ENCODE results near the gene TENT4B.

TENT4B gene

DNA sequence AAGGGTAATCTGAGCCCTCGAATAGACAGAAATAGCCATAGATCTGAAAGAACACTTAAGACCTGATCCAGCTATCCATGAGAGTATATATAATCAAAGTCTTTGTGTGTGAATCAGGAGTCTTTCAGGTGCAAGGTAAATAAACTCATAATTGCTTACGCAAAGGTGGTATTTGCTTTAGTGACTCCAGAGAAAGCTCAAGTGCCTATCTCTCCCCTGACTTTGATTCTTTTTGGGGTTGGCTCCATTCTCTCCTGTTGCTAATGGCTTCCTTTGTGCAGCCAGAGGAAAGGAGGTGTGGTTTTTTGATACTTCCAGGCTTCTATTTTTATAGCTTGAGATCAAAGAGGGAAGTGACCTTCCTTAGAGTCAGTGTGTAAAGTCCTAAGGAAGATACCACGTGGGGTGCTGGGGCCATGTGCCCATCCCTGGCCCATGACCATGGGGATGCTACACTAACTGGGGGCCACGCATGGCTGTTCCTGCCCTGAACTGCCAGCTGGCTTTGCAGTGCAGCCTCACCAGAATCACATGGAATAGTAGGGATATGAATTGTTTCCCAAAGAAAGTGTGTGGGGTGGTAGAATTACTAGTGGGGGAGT is 45.8 kb downstream of the TENT4B start:
- no peak for DNase-seq

DNA sequence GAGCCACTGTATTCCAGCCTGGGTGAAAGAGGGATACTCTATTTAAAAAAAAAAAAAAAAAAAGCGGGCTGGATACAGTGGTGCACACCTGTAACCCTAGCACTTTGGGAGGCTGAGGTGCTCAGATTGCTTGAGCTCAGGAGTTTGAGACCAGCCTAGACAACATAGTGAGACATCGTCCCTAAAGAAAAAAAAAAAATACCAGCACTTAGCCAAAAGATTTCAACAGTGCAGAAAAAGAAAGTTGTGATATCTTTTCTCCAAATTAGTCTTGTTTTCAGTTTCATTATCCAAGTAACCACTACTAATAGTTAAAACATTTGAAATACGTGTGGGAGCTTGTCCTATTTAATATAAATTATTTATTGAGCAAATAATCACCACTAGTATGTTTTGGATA is 48.7 kb downstream of the TENT4B start:
- no peak for DNase-seq

DNA sequence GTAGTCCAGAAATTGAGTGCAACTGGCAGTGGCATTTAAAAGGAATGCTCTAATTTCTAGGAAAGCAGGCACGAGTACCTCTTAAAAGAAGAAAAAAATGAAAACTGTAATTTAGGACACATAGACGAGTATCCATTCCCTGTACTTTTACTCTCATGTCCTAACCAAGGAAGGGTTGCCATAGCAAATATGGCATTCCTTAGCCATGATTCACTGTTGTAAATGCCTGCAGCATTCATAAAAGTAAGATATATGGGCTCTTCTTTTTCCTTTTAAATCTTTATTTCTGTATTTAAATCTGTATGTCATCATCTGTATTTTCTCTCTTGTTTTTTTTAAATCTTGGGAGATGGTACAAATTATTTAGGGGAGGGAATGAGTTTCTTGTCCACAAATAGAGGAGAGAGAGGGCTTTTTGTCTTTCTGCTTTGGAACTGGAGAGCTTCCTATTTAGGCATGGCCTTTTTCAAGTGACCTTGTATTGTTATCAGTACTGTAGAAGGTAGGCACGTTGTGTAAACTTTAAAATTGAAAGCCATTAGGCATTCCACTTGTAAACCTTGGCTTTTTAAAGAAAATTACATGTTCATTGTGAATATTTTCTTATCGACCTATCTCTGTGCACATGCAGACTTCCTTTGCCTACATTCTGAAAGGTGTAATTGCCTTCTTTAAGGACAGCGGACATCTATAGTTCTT is 50.0 kb downstream of the TENT4B start:
- DNase-seq, result no peak

DNA sequence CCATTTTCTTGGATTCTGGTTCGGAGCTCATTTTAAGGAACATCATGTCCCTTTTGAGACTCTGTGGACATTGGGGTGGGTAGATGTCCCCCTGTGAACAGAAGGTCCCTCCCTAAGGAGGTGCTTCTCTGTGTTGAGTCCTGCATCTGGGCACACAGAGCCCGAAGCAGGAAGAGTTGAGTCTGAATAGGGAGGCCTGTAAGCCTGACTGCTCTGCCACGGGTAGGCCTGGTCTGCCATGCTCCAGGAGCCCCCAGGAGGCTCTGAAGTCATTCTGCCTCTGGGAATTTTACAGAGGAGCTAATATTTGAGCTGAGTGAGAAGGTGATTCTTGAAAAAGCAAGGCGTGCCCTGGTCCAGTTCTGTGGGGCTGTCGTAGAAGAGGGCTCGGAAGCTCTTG is 50.6 kb downstream of the TENT4B start:
- no peak for DNase-seq

DNA sequence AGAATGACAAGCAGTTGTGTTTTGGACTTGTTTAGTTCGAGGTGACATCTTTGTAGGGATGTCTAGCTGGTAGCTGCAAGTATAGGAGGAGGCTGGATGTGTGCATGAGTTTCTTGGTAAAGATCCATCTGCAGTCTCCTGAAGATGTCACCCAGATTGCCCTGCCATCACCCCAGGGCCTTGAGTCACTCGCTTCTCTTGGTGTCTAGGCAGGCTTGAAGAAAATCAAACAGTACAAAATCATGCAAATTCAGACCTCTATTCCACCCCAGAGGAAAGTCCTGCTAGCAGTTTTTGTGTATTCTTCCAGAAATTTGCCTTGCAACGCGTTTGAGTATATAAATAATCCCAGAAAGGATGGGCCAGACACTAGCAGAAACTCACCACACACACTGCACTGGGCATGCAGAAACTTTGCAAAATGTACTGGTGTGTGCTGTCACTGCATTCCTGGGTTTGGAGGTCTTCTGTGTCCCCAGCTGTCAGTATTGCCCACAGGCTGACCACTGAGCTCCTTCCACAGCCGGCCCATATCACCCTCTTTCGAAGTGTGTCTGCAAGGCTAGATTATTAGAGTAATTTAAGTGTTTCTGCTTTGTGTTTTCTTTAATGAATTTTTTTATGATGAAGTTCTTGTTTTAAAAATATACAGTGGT is 51.5 kb downstream of the TENT4B start:
- no peak for DNase-seq

DNA sequence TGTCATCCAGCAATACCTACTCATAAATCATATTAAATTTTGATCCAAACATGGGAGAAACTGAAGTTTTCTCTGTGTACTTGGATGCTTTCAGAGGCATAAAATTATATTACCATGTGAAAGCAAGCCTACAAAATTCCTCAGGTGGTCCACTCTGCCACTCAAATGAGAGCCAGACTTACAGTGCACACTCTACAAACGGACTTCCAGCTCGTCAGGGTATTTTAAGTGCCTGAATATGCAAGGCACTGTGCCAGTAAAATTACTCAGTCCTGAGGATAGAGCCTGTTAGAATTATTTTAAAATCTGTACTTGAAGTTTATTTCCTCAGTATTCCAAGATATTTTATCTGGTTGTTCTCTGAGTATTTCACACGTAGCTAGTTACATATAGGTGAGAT is 54.5 kb downstream of the TENT4B start:
- no peak for DNase-seq

DNA sequence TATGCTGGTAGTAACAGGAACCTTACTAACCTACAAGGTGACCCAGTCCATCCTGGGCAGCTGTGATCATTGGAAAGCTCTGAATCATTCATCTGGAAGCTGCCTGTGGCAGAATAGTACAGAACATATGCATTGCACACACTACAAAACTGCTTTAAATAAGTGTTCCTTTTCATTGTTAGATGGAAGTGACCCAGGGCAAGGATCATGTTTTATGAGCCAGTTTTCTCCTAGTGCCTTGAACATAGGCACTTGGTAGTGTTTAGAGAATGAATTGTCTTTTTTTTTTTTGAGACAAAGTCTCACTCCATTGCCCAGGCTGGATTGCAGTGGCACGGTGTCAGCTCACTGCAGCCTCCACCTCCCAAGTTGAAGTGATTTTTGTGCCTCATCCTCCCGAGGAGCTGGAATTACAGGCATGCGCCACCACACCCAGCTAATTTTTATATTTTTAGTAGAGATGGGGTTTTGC is 55.4 kb downstream of the TENT4B start:
- no peak for DNase-seq

DNA sequence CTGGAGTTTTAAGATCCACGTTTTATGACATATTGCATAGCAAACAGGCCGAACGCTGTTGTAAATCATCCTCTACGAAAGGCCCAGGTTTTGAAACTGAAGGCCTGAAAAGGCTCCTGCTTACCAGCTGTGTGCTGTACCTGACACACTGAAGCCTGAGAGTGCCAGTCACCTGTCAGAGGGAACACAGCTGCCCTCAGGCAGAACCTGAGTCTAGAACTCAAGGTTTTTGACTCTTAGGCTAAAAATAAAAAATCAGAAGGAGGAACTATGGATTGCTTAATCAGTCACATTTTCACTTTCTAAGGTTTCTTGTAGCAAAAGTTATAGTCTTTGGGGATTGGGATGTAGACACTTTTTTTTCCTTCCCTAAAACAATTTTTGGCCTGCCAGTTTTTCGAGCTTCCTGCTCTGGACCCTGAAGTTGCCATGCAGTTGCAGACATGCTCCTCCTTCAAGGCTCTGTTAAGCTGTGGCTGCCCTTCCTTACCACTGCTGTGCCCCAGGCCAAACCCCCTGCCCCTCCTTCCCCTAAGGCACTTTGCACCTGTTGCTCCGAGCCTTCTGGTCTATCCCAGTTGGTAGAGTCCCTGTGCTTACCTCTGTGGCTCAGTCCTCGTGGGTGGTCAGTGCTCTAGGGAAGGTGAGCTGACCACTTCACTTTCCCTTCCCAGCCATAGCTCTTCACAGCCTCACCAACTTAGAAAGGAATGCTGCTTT is 56.6 kb downstream of the TENT4B start:
- DNase-seq, result no peak

DNA sequence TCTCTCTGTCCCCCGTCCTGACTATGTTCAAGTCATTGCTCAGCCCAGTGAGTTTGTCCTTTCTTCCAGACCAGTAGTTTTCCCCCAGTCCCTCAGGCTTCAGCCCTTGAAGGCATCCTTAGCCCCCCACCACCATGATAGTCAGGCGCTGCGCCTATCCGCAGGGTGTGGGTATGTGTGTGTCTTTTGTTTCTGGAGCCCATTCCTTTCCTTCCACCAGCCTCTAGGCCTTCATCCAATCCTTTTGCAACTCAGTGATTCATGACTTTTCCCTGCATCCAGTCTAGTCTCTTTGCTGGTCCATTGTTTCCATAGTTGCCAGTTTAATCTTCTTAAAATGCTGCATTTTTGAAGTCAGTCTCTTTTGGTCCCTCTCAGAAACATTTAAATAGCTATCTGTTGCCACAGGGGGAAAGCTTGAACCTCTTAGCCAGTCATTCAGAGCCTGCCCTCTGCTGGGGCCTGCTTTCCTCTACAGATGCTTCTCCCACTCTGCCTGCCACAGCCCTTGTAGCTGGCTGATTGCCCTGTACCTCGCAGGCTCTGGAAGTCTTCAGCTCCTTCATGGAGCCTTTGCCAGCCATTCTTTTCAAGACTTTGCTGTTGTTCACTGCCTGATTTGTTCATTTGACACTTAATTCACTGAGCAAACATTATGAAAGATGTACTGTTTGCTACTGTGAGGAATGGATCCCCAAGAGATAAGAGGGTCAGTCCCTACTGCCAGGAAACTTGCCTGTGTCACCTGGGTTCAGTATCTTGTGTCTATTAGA is 57.3 kb downstream of the TENT4B start:
- peak; percentile 72 for DNase-seq

DNA sequence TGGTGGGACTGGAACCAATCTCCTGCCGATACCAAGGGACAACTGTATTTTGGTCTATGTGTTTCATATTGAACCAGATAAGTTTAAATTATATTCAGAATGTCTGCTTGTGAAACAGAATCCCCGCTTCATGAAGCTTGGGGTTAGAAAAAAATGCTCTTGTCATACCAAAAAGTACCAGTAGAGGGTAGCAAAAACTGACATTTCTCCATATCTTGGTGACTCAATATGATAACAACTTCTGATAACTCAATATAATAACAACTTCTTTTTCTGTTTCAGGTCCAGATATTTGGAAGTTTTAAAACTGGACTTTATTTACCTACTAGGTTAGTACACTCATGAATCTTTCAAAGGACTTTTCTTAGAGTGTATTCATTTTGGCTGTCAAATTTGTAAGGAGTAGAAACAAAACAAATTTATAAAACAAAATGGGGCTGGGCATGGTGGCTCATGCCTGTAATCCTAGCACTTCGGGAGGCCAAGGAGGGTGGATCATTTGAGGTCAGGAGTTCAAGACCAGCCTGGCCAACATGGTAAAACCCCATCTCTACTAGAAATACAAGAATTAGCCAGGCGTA is 60.9 kb downstream of the TENT4B start:
- DNase-seq, result no peak

DNA sequence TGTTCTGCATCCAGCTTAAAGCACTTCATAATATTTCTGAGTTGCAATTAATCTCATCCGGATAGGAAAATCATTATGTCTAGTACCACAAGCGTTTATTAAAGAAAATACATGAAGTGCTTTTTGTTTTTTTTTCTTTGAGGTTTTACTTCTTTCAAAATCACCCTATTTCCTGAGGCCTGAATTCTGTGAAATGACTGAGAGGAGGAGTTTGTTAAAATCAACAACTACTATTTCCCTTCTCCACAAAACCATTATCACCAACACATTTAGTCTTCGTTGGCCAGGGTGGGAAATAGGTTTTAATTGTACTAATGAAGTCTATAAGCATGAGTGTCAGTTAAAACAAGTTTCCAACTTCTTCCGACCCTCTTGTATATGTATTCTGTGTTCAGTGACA is 62.6 kb downstream of the TENT4B start:
- no peak for DNase-seq

DNA sequence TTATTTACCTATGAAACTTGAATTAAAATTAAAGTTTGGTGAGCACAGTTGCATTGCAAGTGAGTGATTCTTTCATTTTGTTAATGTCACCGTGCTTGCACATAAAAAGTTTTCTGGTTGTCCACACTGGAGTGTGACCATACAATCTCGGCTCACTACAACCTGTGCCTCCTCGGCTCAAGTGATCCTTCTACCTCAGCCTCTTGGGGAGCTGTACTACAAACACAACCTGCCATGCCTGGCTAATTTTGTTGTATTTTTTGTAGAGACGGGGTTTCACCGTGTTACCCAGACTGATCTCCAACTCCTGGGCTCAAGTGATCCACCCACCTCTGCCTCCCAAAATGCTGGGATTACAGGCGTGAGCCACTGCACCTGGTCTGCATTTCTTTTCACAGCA is 63.1 kb downstream of the TENT4B start:
- no peak for DNase-seq

DNA sequence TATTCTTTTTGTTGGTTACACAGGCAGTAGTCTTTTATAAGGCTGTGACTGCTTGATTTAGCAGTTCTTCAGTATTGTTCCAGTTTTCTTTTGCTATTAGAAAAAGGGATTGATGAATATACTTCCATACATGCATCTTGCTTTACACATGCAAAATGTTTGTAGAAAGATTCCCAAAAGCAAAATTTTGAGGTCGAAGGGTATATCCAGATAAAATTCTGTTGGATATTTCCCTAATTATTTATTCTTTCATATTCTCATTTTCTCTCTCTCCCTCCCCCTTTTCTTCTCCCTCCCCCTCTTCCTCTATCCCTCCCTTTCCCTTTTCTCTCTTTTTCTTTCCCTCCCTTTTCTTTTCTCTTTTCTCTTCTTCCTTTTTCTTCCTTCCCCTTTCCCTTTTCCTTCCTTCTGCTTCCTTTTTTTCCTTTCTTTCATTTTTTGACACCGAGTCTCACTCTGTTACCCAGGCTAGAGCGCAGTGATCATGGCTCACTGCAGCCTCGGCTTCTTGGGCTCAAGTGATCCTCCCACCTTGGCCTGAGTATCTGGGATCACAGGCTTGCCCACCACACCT is 66.4 kb downstream of the TENT4B start:
- no peak for DNase-seq

DNA sequence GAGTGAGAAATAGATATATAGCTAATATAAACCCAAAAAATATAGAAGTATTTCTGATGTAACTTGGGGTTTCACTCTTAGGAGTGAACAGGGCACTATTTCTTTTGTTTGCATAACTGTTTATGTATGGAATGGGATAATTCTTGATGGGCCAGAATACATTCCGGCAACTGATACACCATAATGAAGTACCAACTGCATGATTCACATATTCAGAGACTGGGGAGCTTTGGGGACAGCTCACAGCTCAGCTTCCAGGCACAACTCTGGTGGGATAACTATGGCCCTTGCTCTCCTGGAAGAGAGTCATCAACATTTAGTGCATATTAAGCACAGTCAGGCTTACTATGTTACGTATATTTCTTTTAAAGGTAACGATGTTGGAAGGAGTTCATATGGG is 71.2 kb downstream of the TENT4B start:
- no peak for DNase-seq

DNA sequence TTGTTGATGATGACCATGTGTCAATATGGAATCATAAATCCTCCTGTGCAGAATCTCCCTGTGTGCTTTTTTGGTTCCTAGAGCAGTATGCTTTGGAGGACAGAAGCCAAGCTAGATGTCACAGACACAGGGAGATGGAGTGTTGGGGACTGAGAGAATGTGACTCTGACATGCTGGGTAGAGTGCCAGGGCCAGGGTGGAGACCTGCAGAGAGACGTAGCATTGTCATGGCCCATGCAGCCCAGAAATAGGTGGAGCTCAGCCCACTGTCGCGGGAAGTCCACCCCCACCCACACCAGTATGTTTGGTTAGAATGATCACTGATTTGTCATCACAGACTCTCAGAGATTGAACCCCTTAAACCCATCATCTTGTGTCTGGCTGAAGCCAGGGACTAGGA is 74.0 kb downstream of the TENT4B start:
- DNase-seq, result no peak

DNA sequence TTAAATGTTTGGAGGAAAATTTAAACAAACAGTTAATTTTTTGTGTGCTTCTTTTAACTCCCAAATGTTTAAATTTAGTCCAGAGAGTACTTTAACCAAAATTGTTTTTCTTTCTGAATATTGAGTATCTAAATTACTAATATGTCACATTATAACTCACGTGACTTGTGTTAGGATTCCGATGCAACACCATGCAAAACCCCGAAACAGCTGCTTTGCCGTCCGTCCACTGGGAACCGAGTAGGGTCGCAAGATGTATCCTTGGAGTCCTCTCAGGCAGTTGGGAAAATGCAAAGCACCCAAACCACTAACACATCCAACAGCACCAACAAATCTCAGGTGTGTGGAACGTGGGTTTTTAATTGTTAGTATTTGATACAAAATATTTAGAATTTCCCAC is 74.6 kb downstream of the TENT4B start:
- no peak for DNase-seq

DNA sequence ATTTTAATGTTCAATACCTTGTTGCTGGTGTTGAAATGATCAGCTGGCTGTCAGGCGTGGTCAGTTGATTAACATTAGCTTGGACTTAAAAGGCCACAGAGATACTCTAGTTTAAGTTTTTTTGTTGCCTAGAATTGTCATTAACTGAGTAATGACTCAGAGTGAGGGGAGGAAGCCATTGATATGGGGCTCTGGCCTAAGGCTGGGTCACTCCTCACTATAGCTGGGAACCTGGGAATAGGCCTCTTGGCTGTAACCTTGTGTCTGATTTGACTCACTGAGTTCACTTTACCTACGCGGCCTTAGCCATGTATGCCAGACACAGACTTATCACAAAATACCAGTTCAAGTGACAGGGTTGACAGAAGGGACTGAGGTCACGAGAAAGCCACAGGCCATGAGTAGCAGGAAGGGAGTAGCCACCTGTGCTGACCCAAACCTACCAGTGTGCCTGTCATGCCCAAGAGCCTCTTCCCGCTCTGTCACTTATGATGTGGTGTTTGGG is 75.3 kb downstream of the TENT4B start:
- no peak for DNase-seq

DNA sequence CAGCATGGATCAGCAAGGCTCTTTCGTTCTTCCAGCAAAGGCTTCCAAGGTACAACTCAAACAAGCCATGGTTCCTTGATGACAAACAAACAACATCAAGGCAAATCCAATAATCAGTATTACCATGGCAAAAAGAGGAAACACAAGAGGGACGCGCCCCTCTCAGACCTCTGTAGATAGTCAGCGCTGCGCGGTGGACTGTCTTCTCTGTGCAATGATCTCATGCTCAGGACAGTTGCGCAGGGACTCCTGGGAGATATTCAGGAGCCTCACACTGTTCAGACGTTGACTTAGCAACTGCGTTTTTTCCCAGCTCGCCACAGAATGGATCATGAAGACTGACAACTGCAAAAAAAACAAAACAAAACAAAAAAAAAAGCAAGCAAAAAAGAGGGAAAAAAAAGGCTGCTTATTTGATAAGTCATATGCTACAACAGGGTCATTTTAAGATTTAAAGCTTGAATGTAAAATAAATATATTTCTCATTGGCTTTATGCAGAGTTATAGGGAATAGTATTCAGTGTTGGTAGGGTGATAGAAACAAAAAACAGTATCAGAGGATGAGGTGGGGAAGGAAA is 76.1 kb downstream of the TENT4B start:
- DNase-seq, result no peak

DNA sequence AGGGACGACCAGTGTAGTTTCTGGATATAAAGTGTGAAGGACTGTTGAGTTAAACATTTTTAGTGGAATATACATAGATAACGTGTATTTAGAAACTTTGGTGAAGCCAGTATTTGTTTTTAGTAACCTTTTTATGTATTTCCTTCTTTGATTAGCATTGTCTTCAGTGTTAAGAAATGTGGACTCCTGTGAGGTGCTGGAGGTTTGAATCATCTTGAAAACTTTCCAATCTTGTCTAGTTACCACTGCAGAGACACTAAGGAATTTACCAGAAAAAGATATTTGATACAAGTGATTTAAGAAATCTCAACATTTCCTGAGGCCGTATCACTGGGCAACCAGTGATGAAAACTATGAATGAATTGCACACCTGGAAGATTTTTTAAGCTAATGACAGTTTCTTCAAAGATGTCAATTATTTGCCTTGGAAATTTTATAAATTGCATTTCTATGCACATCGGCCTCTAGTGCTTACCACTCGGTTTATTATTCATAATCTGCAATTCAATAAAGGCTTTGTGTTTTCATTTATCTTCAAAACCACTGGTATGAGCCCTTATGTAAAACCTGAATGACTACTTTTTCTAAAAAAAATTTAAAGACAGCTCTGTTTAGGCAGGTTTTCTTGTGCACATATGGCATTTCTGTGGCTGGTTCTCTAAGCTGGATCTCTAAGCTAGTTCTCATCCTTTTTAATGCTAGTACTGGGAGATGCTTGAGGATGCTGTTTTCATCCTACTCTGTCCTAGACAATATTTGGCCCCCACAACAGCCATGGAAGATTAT is 81.9 kb downstream of the TENT4B start:
- no peak for DNase-seq

DNA sequence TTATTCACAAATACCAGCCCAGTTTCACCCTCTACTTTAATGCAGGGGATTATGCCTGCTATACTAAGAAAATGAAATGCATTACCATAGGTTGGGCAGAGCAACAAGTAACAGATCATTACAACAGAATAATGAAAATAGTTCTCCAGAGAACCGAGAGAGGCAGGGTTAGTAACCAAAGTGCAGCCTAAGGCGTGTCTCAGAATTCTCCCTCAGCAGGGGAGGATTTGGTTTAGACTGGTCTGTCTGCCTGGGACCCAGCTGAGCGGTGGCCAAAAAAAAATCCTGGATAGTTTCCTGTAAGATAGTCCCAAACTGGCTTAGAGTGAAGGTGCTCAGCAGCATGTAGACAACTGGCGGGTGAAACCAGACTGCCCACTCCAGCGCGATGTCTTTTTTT is 82.5 kb downstream of the TENT4B start:
- DNase-seq, result no peak

DNA sequence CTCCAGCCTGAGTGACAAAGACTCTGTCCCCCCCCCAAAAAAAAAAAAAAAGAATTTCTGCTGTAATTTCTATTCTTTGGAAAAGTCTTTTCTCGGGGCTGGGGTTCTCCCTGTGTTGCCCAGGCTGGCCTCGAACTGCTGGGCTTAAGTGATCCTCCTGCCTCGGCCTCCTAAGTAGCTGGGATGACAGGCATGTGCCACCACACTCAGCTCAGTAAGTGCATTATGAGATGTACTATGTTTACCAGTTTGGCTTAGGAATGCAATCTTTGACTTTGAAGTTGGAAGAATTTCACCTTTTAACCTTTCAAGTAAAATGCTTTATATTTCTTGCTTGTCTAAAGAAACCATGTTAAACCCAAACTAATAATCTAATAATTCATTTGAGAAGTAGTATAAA is 85.2 kb downstream of the TENT4B start:
- DNase-seq, result no peak
